Neural cell (in vitro differentiated cells): ENCODE results near the gene BLM.

Source experiments
- EP300 ChIP-seq: fragments of 450-650 bp; conservative IDR thresholded peaks from 2 replicates; pipeline ENCODE4 v1.6.1; 2014; ENCODE audit warnings: antibody characterized with exemption, mild to moderate bottlenecking, moderate library complexity; ENCODE audit not compliant: poor library complexity, severe bottlenecking
- EZH2 ChIP-seq: fragments of 200-600, 300-800 bp; shearing (Covaris generic), sonication (generic); IDR thresholded peaks from 2 replicates; pipeline ENCODE4 v1.6.1; 2014; ENCODE audit warnings: antibody characterized with exemption, low read length, borderline replicate concordance, mild to moderate bottlenecking; ENCODE audit not compliant: insufficient read depth, poor library complexity, severe bottlenecking
- POLR2AphosphoS5 ChIP-seq: IDR thresholded peaks from 2 replicates; pipeline ENCODE4 v1.6.1; 2012
- TF ChIP-seq, protein P1 (sequence below): fragments of 450-650 bp; IDR thresholded peaks from 2 replicates; pipeline ENCODE4 v1.5.1; 2014; ENCODE audit warnings: antibody characterized with exemption, mild to moderate bottlenecking, moderate library complexity; ENCODE audit not compliant: poor library complexity, severe bottlenecking

GRCh38 chr15:90810354-90810753 is 93.2 kb downstream of the BLM start:
- TF ChIP-seq, protein P1, sequence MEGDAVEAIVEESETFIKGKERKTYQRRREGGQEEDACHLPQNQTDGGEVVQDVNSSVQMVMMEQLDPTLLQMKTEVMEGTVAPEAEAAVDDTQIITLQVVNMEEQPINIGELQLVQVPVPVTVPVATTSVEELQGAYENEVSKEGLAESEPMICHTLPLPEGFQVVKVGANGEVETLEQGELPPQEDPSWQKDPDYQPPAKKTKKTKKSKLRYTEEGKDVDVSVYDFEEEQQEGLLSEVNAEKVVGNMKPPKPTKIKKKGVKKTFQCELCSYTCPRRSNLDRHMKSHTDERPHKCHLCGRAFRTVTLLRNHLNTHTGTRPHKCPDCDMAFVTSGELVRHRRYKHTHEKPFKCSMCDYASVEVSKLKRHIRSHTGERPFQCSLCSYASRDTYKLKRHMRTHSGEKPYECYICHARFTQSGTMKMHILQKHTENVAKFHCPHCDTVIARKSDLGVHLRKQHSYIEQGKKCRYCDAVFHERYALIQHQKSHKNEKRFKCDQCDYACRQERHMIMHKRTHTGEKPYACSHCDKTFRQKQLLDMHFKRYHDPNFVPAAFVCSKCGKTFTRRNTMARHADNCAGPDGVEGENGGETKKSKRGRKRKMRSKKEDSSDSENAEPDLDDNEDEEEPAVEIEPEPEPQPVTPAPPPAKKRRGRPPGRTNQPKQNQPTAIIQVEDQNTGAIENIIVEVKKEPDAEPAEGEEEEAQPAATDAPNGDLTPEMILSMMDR, result no peak
- no peak for TF ChIP-seq EZH2
- no peak for TF ChIP-seq EP300
- TF ChIP-seq POLR2AphosphoS5, result no peak
